K562 (cell line): ENCODE measurements around the gene YLPM1. TPM values are rescaled to one million over a fixed set of nuclear protein-coding genes. Genes with fewer than 3 reads are reported as not detected.

Experiments used
- ATAC-seq: fragments of 200-7000 bp; cut with Tn5 transposase; 3 replicates; pipeline ENCODE4 v1.9.1; 2020; ENCODE audit warnings: moderate library complexity
- BruUV-seq: library from RNA; stranded (reverse); fragments of 400-500 nt; replicated peaks from 2 replicates; lab custom pipeline; 2021; lab: Mats Ljungman, UMichigan
- CTCF ChIA-PET: fragments of 300-600 bp; formaldehyde crosslinking; extraction: SDS; loops from one replicate; lab custom pipeline; 2021; ENCODE audit warnings: low intra/inter-chr PET ratio; lab: Yijun Ruan, JAX
- POLR2A ChIA-PET: fragments of 300-600, 350-650 bp; sonication (Branson Sonifier 250); formaldehyde crosslinking; extraction: SDS; loops from one replicate; lab custom pipeline; 2021; ENCODE audit warnings: antibody characterized with exemption, inconsistent platforms; lab: Yijun Ruan, JAX
- DNase-seq, 4 experiments: peaks; one replicate each; pipeline versions ENCODE4 v3.0.0 to v3.0.0-alpha.2; 2011 to 2018; ENCODE audit warnings: low spot score in 3 of 4, mixed read lengths in 3 of 4; ENCODE audit errors: extremely low read depth in 1 of 4
- FAIRE-seq: peaks from 2 replicates; lab custom pipeline; 2011; peaks lifted over from hg19 to GRCh38; lab: Jason Lieb, UNC
- H2AFZ ChIP-seq: 2 replicates; pipeline ENCODE4 v1.6.0; 2011; ENCODE audit warnings: low read depth, low read length, control low read depth, inconsistent platforms
- H3K27ac ChIP-seq: fragments of 200-600 bp; 3 replicates; pipeline ENCODE4 v1.8.0; 2011; ENCODE audit warnings: low read depth, mild to moderate bottlenecking, control low read depth, inconsistent platforms, low read length, moderate library complexity, mixed read lengths; ENCODE audit errors: extremely low read depth
- H3K27me3 ChIP-seq, 2 experiments: fragments of 300-600 bp in 1 of 2; 2 replicates in 1 of 2; 3 replicates in 1 of 2; pipeline versions ENCODE4 v1.6.0 to v1.8.0; 2011; ENCODE audit warnings: inconsistent platforms in 2 of 2, low read length in 2 of 2, mild to moderate bottlenecking in 1 of 2, mixed read lengths in 1 of 2, moderate library complexity in 1 of 2; ENCODE audit not compliant: control insufficient read depth in 2 of 2, insufficient read depth in 2 of 2
- H3K36me3 ChIP-seq: fragments of 300-600 bp; 3 replicates; pipeline ENCODE4 v1.8.0; 2011; ENCODE audit warnings: mild to moderate bottlenecking, low read length, inconsistent platforms; ENCODE audit not compliant: control insufficient read depth, insufficient read depth
- H3K4me1 ChIP-seq, 2 experiments: fragments of 200-600 bp in 1 of 2; replicated peaks in 1 of 2; 2 replicates in 1 of 2; 3 replicates in 1 of 2; pipeline versions ENCODE4 v1.5.1 to v1.8.0; 2011; ENCODE audit warnings: inconsistent platforms in 2 of 2, low read length in 2 of 2, mild to moderate bottlenecking in 1 of 2, mixed read lengths in 1 of 2, moderate library complexity in 1 of 2; ENCODE audit not compliant: control insufficient read depth in 2 of 2, insufficient read depth in 2 of 2
- H3K4me2 ChIP-seq: 2 replicates; pipeline ENCODE4 v1.6.1; 2011; ENCODE audit warnings: low read length, control low read depth, inconsistent platforms, mixed read lengths; ENCODE audit not compliant: insufficient read depth
- H3K4me3 ChIP-seq: fragments of 200-600 bp; sonication (generic), shearing (Covaris generic); 2 replicates; pipeline ENCODE4 v1.5.1; 2016; ENCODE audit warnings: control low read depth, inconsistent platforms
- H3K79me2 ChIP-seq: fragments of 200-600 bp; 3 replicates; pipeline ENCODE4 v1.8.0; 2011; ENCODE audit warnings: low read length, inconsistent platforms; ENCODE audit not compliant: control insufficient read depth, insufficient read depth
- H3K9ac ChIP-seq, 2 experiments: 2 replicates each; pipeline versions ENCODE4 v1.6.0 to v1.6.1; 2011; ENCODE audit warnings: low read depth in 2 of 2, low read length in 2 of 2, control low read depth in 1 of 2, inconsistent platforms in 1 of 2, mild to moderate bottlenecking in 1 of 2, mixed read lengths in 1 of 2; ENCODE audit not compliant: insufficient read depth in 1 of 2
- H3K9me1 ChIP-seq: one replicate; pipeline ENCODE4 v1.6.0; 2011; ENCODE audit warnings: inconsistent platforms, mild to moderate bottlenecking, low read length, moderate library complexity; ENCODE audit not compliant: control insufficient read depth, insufficient read depth
- H3K9me3 ChIP-seq: replicated peaks from 2 replicates; pipeline ENCODE4 v1.5.1; 2011; ENCODE audit warnings: low read depth, low read length, inconsistent platforms; ENCODE audit not compliant: control insufficient read depth, insufficient read depth
- H4K20me1 ChIP-seq: replicated peaks from 2 replicates; pipeline ENCODE4 v1.6.1; 2011; ENCODE audit warnings: low read length, inconsistent platforms, mixed read lengths; ENCODE audit not compliant: control insufficient read depth, insufficient read depth
- ELK3 ChIP-seq: fragments of 450-650 bp; formaldehyde crosslinking; IDR thresholded peaks from 2 replicates; pipeline ENCODE4 v1.4.0; 2020; ENCODE audit warnings: mild to moderate bottlenecking
- FOXJ3 ChIP-seq: sonication (generic); formaldehyde crosslinking; IDR thresholded peaks from 2 replicates; pipeline ENCODE4 v1.4.0; 2020; ENCODE audit warnings: mild to moderate bottlenecking, missing genetic modification reagents
- GATAD2B ChIP-seq: fragments of 450-650 bp; IDR thresholded peaks from 2 replicates; pipeline ENCODE4 v1.6.1; 2017; ENCODE audit warnings: mild to moderate bottlenecking, borderline replicate concordance
- HMG20B ChIP-seq: fragments of 250-450 bp; sonication (Bioruptor Pico); IDR thresholded peaks from 2 replicates; pipeline ENCODE4 v1.5.0; 2021; ENCODE audit warnings: mild to moderate bottlenecking
- MYC ChIP-seq, 2 experiments: fragments of 250-450 bp in 1 of 2; sonication (Bioruptor Pico) in 1 of 2; IDR thresholded peaks; 2 replicates each; pipeline versions ENCODE4 v1.5.1 to v1.6.1; 2012 to 2021; ENCODE audit warnings: low read depth in 2 of 2, borderline replicate concordance in 1 of 2, improper control_type of control experiment in 1 of 2, low read length in 1 of 2, mild to moderate bottlenecking in 1 of 2, moderate library complexity in 1 of 2
- NR4A1 ChIP-seq, 2 experiments: fragments of 250-450 bp in 1 of 2; fragments of 450-650 bp in 1 of 2; sonication (Bioruptor Pico) in 1 of 2; IDR thresholded peaks; 2 replicates each; pipeline versions ENCODE4 v1.4.0 to v1.6.1; 2016 to 2020; ENCODE audit warnings: mild to moderate bottlenecking in 2 of 2, missing compliant biosample characterization in 1 of 2, missing genetic modification characterization in 1 of 2, moderate library complexity in 1 of 2
- POLR2G ChIP-seq: fragments of 200-400 bp; formaldehyde crosslinking; IDR thresholded peaks from 2 replicates; pipeline ENCODE4 v1.6.1; 2017; ENCODE audit warnings: low read depth, mild to moderate bottlenecking, antibody characterized with exemption, low read length, moderate library complexity
- RBM14 ChIP-seq: fragments of 200-400 bp; formaldehyde crosslinking; IDR thresholded peaks from 2 replicates; pipeline ENCODE4 v1.6.1; 2018; ENCODE audit warnings: low read depth, mild to moderate bottlenecking, low read length, moderate library complexity, borderline replicate concordance; ENCODE audit not compliant: insufficient read depth
- SAFB2 ChIP-seq: fragments of 200-400 bp; formaldehyde crosslinking; IDR thresholded peaks from 2 replicates; pipeline ENCODE4 v1.6.1; 2018; ENCODE audit warnings: borderline replicate concordance, low read length, low read depth, moderate library complexity; ENCODE audit not compliant: severe bottlenecking
- SNIP1 ChIP-seq: fragments of 450-650 bp; IDR thresholded peaks from 2 replicates; pipeline ENCODE4 v1.7.1; 2017; ENCODE audit warnings: low read depth, mild to moderate bottlenecking
- SP1 ChIP-seq: sonication (generic); formaldehyde crosslinking; IDR thresholded peaks from 2 replicates; pipeline ENCODE4 v1.8.1; 2022; ENCODE audit warnings: mild to moderate bottlenecking, missing genetic modification reagents
- SRSF1 ChIP-seq: fragments of 200-400 bp; formaldehyde crosslinking; IDR thresholded peaks from 2 replicates; pipeline ENCODE4 v1.6.1; 2017; ENCODE audit warnings: mild to moderate bottlenecking, low read depth, low read length, moderate library complexity
- TCF3 ChIP-seq: sonication (generic); formaldehyde crosslinking; IDR thresholded peaks from 2 replicates; pipeline ENCODE4 v1.4.0; 2020; ENCODE audit warnings: mild to moderate bottlenecking, missing genetic modification reagents
- TEAD4 ChIP-seq, 2 experiments: sonication (generic) in 1 of 2; formaldehyde crosslinking in 1 of 2; IDR thresholded peaks; 2 replicates each; pipeline versions ENCODE4 v1.6.1 to v1.8.0; 2012 to 2022; ENCODE audit warnings: borderline replicate concordance in 1 of 2, inconsistent platforms in 1 of 2, low read length in 1 of 2, mild to moderate bottlenecking in 1 of 2, missing genetic modification reagents in 1 of 2
- UBTF ChIP-seq, 2 experiments: IDR thresholded peaks; 2 replicates each; pipeline ENCODE4 v1.6.1; 2012; ENCODE audit warnings: improper control_type of control experiment in 2 of 2, low read depth in 2 of 2, low read length in 2 of 2, borderline replicate concordance in 1 of 2
- ZBTB43 ChIP-seq: sonication (generic); formaldehyde crosslinking; IDR thresholded peaks from 2 replicates; pipeline ENCODE4 v1.8.0; 2023; ENCODE audit warnings: mild to moderate bottlenecking, missing genetic modification reagents
- ZNF124 ChIP-seq: sonication (generic); formaldehyde crosslinking; IDR thresholded peaks from 2 replicates; pipeline ENCODE4 v1.8.1; 2022; ENCODE audit warnings: missing genetic modification reagents
- ZNF551 ChIP-seq: fragments of 250-450 bp; sonication (Bioruptor Pico); IDR thresholded peaks from 2 replicates; pipeline ENCODE4 v1.5.0; 2021; ENCODE audit warnings: mild to moderate bottlenecking, moderate library complexity
- WGBS: fragments of 100-300 bp; shearing (Covaris generic); methylation state at CpG from one replicate; pipeline ENCODE4 v1.1.6; 2016; ENCODE audit warnings: low coverage, mixed read lengths; ENCODE audit not compliant: insufficient coverage; ENCODE audit errors: missing lambda C conversion rate; 5-methylcytosine and 5-hydroxymethylcytosine counted together
- in situ Hi-C: fragments of 300-500 bp; cut with MboI; formaldehyde crosslinking; loops from 4 replicates; pipeline ENCODE4 v1.15.0; 2018; ENCODE audit warnings: inconsistent platforms, mixed read lengths
- intact Hi-C: fragments of 100-400 bp; cut with micrococcal nuclease; formaldehyde crosslinking; loops from 2 replicates; pipeline ENCODE4 v1.14.2; 2022
- polyA plus RNA-seq, 8 experiments: library from polyadenylated mRNA; depleted of rRNA in 4 of 8; stranded (reverse) in 5 of 8; unstranded in 3 of 8; fragments of >200 nt; fragmentation: Nextera tagmentation in 2 of 8; fragmentation: Illumina TruSeq in 1 of 8; extraction: Ambion mirVana in 2 of 8; extraction: Trizol in 1 of 8; gene quantifications; 2 replicates each; pipeline versions ENCODE4 v1.2.1 to v1.2.3, GENCODE V29; 2011 to 2014; ENCODE audit warnings: inconsistent platforms in 1 of 8, missing spikeins in 1 of 8
- total RNA-seq, 7 experiments: library from RNA; depleted of rRNA in 6 of 7; stranded (reverse); fragments of >200 nt in 6 of 7; fragmentation: Illumina TruSeq in 2 of 7; extraction: Trizol in 2 of 7; gene quantifications; 2 replicates each; pipeline versions ENCODE4 v1.2.1 to v1.2.3, GENCODE V29; 2011 to 2021; ENCODE audit warnings: low replicate concordance in 1 of 7

The YLPM1 gene
- total and polyA plus RNA-seq, 9 of the 15 experiments (the other 6 are each of a cell fraction or from before 2014, with no cell fraction given) = 7.2 to 32.7 (median 14.6) TPM

GRCh38 chr14:74858022-74858421 is 94.9 kb downstream of the YLPM1 start:
- H3K36me3 ChIP-seq = no peaks in the 10 kb centered on the region
- H3K9me3 ChIP-seq = no peaks in the 10 kb centered on the region
- CTCF ChIA-PET = no interaction called here
- intact Hi-C loops = no loop called here
- 14% methylated on average over 1 of the region's 1 CpG for WGBS
- POLR2A ChIA-PET = no interaction called here
- no peak overlapping the region for H3K27ac ChIP-seq
- H3K27me3 ChIP-seq = no peaks in the 10 kb centered on the region
- no peak overlapping the region for H3K9ac ChIP-seq
- no peaks in the 10 kb centered on the region for H3K9me1 ChIP-seq
- peaks cover 6 to 13% of the 10 kb centered on the region in 2 experiments; a peak in 4 of 5 replicates for H3K4me1 ChIP-seq
- H4K20me1 ChIP-seq = no peaks in the 10 kb centered on the region; the same call in 1 of the 2 replicates
- FAIRE-seq (no peak), ATAC-seq (no peak), DNase-seq (no peak)
- in situ Hi-C loops = no loop called here
- H3K4me3 ChIP-seq = no peak overlapping the region
- TF ChIP-seq GATAD2B (no peak), SNIP1 (no peak), NR4A1 (CRISPR knock-in tag; IDR thresholded peaks at IDR 0.05) (no peak), NR4A1 (tag; IDR thresholded peaks at IDR 0.05) (no peak), ELK3 (no peak), ZNF124 (CRISPR knock-in tag) (no peak), TCF3 (CRISPR knock-in tag) (no peak), FOXJ3 (CRISPR knock-in tag) (no peak), MYC (IDR thresholded peaks at IDR 0.05; ENCODE audit: low read depth, low read length) (no peak), MYC (CRISPR knock-in tag; IDR thresholded peaks at IDR 0.05; ENCODE audit: borderline replicate concordance, low read depth) (no peak), SAFB2 (no peak), ZNF551 (no peak), UBTF (IDR thresholded peaks at IDR 0.05; ENCODE audit: borderline replicate concordance in 1 of 2, low read depth in 2 of 2, low read length in 2 of 2) (no peak), HMG20B (no peak), RBM14 (no peak), ZBTB43 (CRISPR knock-in tag) (no peak), TEAD4 (IDR thresholded peaks at IDR 0.05; ENCODE audit: low read length) (no peak), TEAD4 (CRISPR knock-in tag; IDR thresholded peaks at IDR 0.05; ENCODE audit: borderline replicate concordance) (no peak), POLR2G (no peak), SRSF1 (no peak), SP1 (CRISPR knock-in tag) (no peak)
- no peaks in the 10 kb centered on the region for H3K79me2 ChIP-seq
- H2AFZ ChIP-seq = no peak overlapping the region
- H3K4me2 ChIP-seq = no peak overlapping the region
- no TSS peak for BruUV-seq
